BJ (cell line): ENCODE results near the gene CES3. TPM values are rescaled to one million over a fixed set of nuclear protein-coding genes. Genes with fewer than 3 reads are reported as not detected.

Experiments used
- CTCF ChIA-PET: fragments of 350-600 bp; formaldehyde crosslinking; extraction: SDS; loops from one replicate; lab custom pipeline; 2021; ENCODE audit warnings: antibody characterized with exemption, inconsistent platforms; lab: Yijun Ruan, JAX
- POLR2A ChIA-PET: fragments of 300-600 bp; sonication (Branson Sonifier 250); formaldehyde crosslinking; extraction: SDS; loops from one replicate; lab custom pipeline; 2021; ENCODE audit warnings: antibody characterized with exemption; lab: Charles Lee
- DNase-seq: peaks from one replicate; pipeline ENCODE4 v3.0.0-alpha.2; 2011; ENCODE audit warnings: low read depth
- H3K27me3 ChIP-seq: 2 replicates; pipeline ENCODE4 v1.6.0; 2011; ENCODE audit warnings: low read length; ENCODE audit not compliant: control insufficient read depth, insufficient read depth
- H3K36me3 ChIP-seq: 2 replicates; pipeline ENCODE4 v1.5.1; 2011; ENCODE audit warnings: low read length; ENCODE audit not compliant: control insufficient read depth, insufficient read depth
- H3K4me3 ChIP-seq: 2 replicates; pipeline ENCODE4 v1.5.1; 2011; ENCODE audit warnings: low read depth, mild to moderate bottlenecking, control low read depth, low read length
- CTCF ChIP-seq: IDR thresholded peaks from 2 replicates; pipeline ENCODE4 v1.5.1; 2011; ENCODE audit warnings: low read depth, mild to moderate bottlenecking, control low read depth, inconsistent platforms, low read length, moderate library complexity; ENCODE audit not compliant: insufficient read depth
- polyA plus RNA-seq: library from polyadenylated mRNA; depleted of rRNA; stranded (reverse); fragments of >200 nt; gene quantifications from 2 replicates; pipeline ENCODE4 v1.2.3, GENCODE V29; 2011

The CES3 gene
- polyA plus RNA-seq, 1 experiment = 0.13 TPM

GRCh38 chr16:66945939-66946338 lies 15.1 kb upstream of the CES3 start:
- no peak for TF ChIP-seq CTCF
- CTCF ChIA-PET = interaction anchor here (1.0 to 3.3 kb wide), 5 partner anchors 14 to 209 kb away, joined by 3 to 26 read pairs (median 4); no protein-coding TSS in a partner anchor
- POLR2A ChIA-PET = no interaction called here
- no peak overlapping the region for H3K4me3 ChIP-seq
- peaks cover 7% of the 10 kb centered on the region for H3K27me3 ChIP-seq
- no peak for DNase-seq
- H3K36me3 ChIP-seq = peaks cover 17% of the 10 kb centered on the region

GRCh38 chr16:66946541-66946940 lies 14.5 kb upstream of the CES3 start:
- POLR2A ChIA-PET = no interaction called here
- H3K36me3 ChIP-seq = peaks cover 12% of the 10 kb centered on the region
- H3K27me3 ChIP-seq = peaks cover 7% of the 10 kb centered on the region
- DNase-seq = no peak
- no peak overlapping the region for H3K4me3 ChIP-seq
- CTCF ChIA-PET = interaction anchor here (1.0 to 3.3 kb wide), 6 partner anchors 14 to 209 kb away, joined by 3 to 26 read pairs (median 4); partner anchors contain the start of gene CES3
- TF ChIP-seq CTCF = no peak

- peaks cover 7% of the 10 kb centered on the region for H3K27me3 ChIP-seq
- no peak for TF ChIP-seq CTCF
- H3K4me3 ChIP-seq = no peak overlapping the region
- POLR2A ChIA-PET = interaction anchor here (0.6 kb wide), 1 partner anchor 1581 kb away, joined by 4 read pairs; no protein-coding TSS in a partner anchor
- peaks cover 9% of the 10 kb centered on the region for H3K36me3 ChIP-seq
- DNase-seq = no peak
- CTCF ChIA-PET = interaction anchor here (0.9 to 1.8 kb wide), 6 partner anchors 9 to 208 kb away, joined by 3 to 10 read pairs (median 4); partner anchors contain the start of gene CES3
These were observed 14.1 kb upstream of the CES3 start for GRCh38 chr16:66946974-66947301.

- TF ChIP-seq CTCF = peak; percentile 84
- Histone ChIP-seq H3K36me3 (peaks cover 6% of the 10 kb centered on the region), H3K4me3 (peak overlapping the region; percentile 44), H3K27me3 (peaks cover 7% of the 10 kb centered on the region)
- CTCF ChIA-PET = interaction anchor here (0.6 to 1.8 kb wide), 8 partner anchors 10 to 208 kb away, joined by 3 to 10 read pairs (median 4); partner anchors contain the start of gene CES3
- POLR2A ChIA-PET = interaction anchor here (0.6 kb wide), 1 partner anchor 1580 kb away, joined by 4 read pairs; no protein-coding TSS in a partner anchor
- peak; percentile 52 for DNase-seq
These were observed 13.6 kb upstream of the CES3 start for GRCh38 chr16:66947302-66948065.

GRCh38 chr16:66948134-66948836 lies 12.8 kb upstream of the CES3 start:
- POLR2A ChIA-PET = no interaction called here

More at GRCh38 chr16:66948134-66948836, 12.8 kb upstream of the CES3 start:
- DNase-seq = no peak
- peaks cover 7% of the 10 kb centered on the region for H3K27me3 ChIP-seq
- CTCF ChIA-PET = interaction anchor here (0.9 to 1.8 kb wide), 6 partner anchors 10 to 207 kb away, joined by 3 to 10 read pairs (median 4); no protein-coding TSS in a partner anchor
- no peak for TF ChIP-seq CTCF
- no peaks in the 10 kb centered on the region; the same call in 1 of the 2 replicates for H3K36me3 ChIP-seq
- peak overlapping the region; percentile 44 for H3K4me3 ChIP-seq
